GM13976 (cell line): ENCODE results near the gene KIAA0513.

Experiments used
- DNase-seq: peaks from one replicate; pipeline ENCODE4 v3.0.0; 2012; ENCODE audit warnings: low spot score
- in situ Hi-C: fragments of 300-500 bp; cut with MboI; formaldehyde crosslinking; loops from one replicate; pipeline ENCODE4 v1.12.0; 2022; ENCODE audit warnings: low sequenced_read_pairs, mixed read lengths, inconsistent platforms; ENCODE audit not compliant: unreplicated experiment
- TF ChIP-seq, protein P1 (sequence below): IDR thresholded peaks from 2 replicates; pipeline ENCODE4 v1.5.1; 2012; ENCODE audit warnings: borderline replicate concordance, mild to moderate bottlenecking; ENCODE audit not compliant: insufficient read depth; ENCODE audit errors: extremely low read depth, missing control alignments, control extremely low read depth

Gene KIAA0513

DNA sequence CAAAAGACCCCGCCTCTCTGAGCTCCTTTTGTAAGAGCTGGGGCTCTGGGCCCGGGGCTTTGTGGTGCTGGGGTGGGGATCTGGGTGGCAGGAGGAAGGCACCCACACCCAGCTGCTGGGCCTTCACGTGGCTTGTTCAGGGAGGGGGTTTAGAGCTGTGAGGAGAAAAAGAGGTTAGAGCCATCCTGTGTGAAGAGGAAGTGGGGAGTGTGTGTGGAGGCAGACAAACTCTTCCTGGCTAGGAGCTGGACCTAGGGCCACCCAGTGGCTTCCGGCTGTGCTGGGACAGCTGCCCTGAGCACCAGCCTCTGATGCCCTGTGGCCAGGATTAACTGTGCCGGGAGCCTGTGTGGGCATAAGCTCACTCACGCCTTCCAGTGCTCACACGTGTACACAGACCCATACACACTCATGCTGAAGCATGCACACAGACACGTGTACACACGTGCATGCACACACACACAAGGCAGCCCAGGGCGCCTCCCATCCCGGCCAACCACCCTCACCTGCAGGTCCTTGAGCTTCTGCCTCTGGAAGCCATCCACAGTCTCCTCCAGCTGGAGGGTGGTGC is 77.3 kb downstream of the KIAA0513 start:
- TF ChIP-seq, protein P1, sequence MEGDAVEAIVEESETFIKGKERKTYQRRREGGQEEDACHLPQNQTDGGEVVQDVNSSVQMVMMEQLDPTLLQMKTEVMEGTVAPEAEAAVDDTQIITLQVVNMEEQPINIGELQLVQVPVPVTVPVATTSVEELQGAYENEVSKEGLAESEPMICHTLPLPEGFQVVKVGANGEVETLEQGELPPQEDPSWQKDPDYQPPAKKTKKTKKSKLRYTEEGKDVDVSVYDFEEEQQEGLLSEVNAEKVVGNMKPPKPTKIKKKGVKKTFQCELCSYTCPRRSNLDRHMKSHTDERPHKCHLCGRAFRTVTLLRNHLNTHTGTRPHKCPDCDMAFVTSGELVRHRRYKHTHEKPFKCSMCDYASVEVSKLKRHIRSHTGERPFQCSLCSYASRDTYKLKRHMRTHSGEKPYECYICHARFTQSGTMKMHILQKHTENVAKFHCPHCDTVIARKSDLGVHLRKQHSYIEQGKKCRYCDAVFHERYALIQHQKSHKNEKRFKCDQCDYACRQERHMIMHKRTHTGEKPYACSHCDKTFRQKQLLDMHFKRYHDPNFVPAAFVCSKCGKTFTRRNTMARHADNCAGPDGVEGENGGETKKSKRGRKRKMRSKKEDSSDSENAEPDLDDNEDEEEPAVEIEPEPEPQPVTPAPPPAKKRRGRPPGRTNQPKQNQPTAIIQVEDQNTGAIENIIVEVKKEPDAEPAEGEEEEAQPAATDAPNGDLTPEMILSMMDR = no peak
- in situ Hi-C loops = no loop called here
- peak; percentile 63 for DNase-seq

DNA sequence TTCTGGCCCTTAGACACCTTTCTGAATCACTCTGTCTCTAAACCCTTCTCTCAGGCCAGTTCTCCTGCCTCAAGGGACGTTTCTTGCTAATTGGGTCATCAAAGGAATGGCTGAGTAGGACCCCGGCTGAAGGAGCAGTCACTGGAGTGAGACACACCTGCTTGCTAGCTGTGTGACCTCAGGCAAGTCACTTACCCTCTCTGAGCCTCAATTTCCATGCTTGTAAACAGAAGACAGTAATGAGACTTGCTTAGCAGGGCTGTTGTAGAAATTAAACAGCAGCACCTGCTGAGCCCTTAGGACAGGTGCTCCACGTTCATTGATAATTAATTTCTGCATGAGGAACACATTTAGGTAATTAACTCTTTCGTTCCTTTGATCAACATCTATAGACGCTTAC is 77.9 kb downstream of the KIAA0513 start:
- DNase-seq = no peak
- in situ Hi-C loops = no loop called here
- TF ChIP-seq, protein P1 = no peak

DNA sequence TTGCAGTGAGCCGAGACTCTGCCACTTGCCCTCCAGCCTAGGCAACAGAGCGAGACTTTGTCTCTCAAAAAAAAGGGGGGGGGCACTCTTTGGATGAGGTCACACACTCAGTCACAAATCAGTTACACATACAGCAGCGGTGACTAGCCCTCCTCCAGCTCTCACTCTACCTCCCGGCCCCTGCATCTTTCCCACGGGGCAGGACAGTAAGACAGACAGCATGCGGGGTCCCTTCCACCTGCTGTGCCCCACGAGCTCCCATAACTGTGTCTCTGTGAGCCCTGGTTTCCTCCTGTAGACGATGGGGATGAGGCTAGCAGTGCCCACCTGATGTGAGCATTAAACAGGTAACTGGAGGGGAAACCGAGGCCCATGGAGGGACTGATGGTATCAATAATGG is 79.5 kb downstream of the KIAA0513 start:
- in situ Hi-C loops = no loop called here
- TF ChIP-seq, protein P1 = no peak
- no peak for DNase-seq

DNA sequence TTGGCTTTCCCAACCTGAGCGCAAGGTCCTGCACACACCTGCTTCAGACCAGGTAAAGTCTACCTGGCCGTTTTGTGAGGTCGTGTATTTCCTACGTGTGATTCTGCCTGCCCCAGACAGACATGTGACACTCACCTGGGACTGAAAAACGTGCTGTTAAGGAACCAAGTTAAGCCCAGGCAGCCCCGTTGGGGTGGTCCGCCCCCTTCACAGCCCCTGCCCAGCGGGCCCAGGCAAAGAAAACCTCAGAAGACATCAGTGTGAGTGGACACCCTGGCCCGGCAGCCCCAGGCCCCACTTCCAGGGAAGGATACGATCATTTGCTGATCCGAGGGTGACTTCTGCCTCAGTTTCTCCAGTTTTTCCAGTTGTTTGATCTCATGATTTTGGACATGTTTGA is 79.9 kb downstream of the KIAA0513 start:
- TF ChIP-seq, protein P1 = no peak
- in situ Hi-C loops = no loop called here
- DNase-seq = no peak

DNA sequence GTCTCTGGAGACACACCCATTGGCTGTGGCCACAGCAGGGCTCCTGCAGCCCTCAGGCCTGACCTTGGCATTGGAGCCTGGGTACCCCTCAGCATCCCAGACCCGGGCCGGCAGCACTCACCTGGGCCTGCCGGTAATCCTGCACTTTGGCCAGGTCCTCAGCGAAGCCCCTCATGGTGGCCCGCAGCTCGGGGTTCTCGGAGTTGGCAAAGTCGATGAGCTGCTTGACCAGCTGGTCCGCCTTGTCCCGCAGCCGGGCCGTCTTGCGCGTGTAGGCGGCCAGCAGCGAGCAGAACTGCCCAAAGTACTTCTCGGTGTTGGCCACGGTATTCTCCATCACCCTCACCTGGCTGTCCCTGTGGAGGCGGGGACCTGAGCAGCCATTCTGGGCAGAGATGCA is 82.5 kb downstream of the KIAA0513 start:
- no peak for DNase-seq
- TF ChIP-seq, protein P1 = no peak
- in situ Hi-C loops = no loop called here

DNA sequence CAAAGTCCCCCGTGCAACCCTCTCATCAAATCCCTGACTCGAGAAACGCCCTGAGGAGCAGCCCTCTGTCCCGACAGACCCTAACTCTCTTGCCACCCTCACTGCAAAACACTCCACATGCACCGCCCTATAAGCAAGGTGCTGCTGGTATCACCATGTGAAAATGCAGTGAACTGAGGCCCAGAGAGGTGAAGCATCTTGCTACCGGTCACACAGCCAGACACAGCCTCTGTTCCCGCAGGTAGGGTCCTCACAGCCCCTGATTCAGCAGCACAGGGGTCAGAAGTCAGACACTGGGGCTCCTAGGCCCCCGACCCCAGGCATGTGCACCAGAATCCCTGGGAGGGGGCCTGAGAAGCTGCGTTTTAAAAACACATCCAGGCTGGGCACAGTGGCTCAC is 83.6 kb downstream of the KIAA0513 start:
- in situ Hi-C loops = no loop called here
- DNase-seq = no peak

More for the DNA sequence above, 83.6 kb downstream of the KIAA0513 start:
- TF ChIP-seq, protein P1 = no peak
